Thyroid gland (tissue), 4 donors: Measurements from ENCODE around the gene TSPAN9. TPM values are rescaled to one million over a fixed set of nuclear protein-coding genes. Genes with fewer than 3 reads are reported as not detected.
A peak's percentile ranks its signal among the peaks of the same experiment; 100 is the strongest.

Experiments
- DNase-seq, 2 donors: peaks; one replicate each; pipeline ENCODE4 v3.0.0-alpha.2; 2019
- H3K27ac ChIP-seq, 3 donors: fragments of 200-600 bp; sonication (generic); 1 replicate in 2 of 3; 2 replicates in 1 of 3; pipeline ENCODE4 v1.5.1; 2016 to 2019; ENCODE audit warnings: mild to moderate bottlenecking in 1 of 3, moderate library complexity in 1 of 3
- H3K27me3 ChIP-seq: fragments of 200-600 bp; sonication (generic); one replicate; pipeline ENCODE4 v1.5.1; 2019
- H3K36me3 ChIP-seq, 2 donors: fragments of 200-600 bp; sonication (generic); one replicate each; pipeline ENCODE4 v1.5.1; 2016 to 2019
- H3K4me1 ChIP-seq, 2 donors: fragments of 200-600 bp; sonication (generic); one replicate each; pipeline ENCODE4 v1.5.1; 2017 to 2019
- H3K4me3 ChIP-seq, 3 donors: fragments of 200-600 bp; sonication (generic); replicated peaks in 1 of 3; 1 replicate in 2 of 3; 2 replicates in 1 of 3; pipeline ENCODE4 v1.5.1; 2016; ENCODE audit warnings: mild to moderate bottlenecking in 1 of 3
- H3K9me3 ChIP-seq: fragments of 200-600 bp; sonication (generic); one replicate; pipeline ENCODE4 v1.5.1; 2017
- POLR2A ChIP-seq, 2 donors: fragments of 450-650 bp; IDR thresholded peaks; one replicate each; pipeline ENCODE4 v1.6.1; 2017; ENCODE audit warnings: antibody characterized with exemption in 2 of 2, mild to moderate bottlenecking in 2 of 2, moderate library complexity in 1 of 2
- WGBS, 2 donors: methylation state at CpG; one replicate each; pipeline ENCODE4 v1.1.5; 2017; 5-methylcytosine and 5-hydroxymethylcytosine counted together
- intact Hi-C: fragments of 100-400 bp; cut with DNase I; formaldehyde crosslinking; loops from one replicate; pipeline ENCODE4 v1.15.1; 2023
- total RNA-seq, 4 donors: library from RNA; depleted of rRNA; stranded (reverse); fragments of >200 nt; gene quantifications; one replicate each; pipeline ENCODE4 v1.2.3, GENCODE V29; 2016
- TF ChIP-seq, protein P1 (sequence below), 6 experiments: fragments of 200-600 bp in 3 of 6; fragments of 450-650 bp in 3 of 6; sonication (generic) in 3 of 6; IDR thresholded peaks; one replicate each; pipeline ENCODE4 v1.5.1; 2016 to 2019; ENCODE audit warnings: antibody characterized with exemption in 6 of 6, mild to moderate bottlenecking in 2 of 6, inconsistent platforms in 1 of 6, moderate library complexity in 1 of 6

The TSPAN9 gene
- total RNA-seq, 4 donors from 2014 or later, result 26.9 to 47.5 (median 33.2) TPM

- peaks cover 19 to 32% of the 10 kb centered on the region in 2 donors for H3K4me1 ChIP-seq
These were observed 142.1 kb downstream of the TSPAN9 start for GRCh38 chr12:3219233-3219632.

GRCh38 chr12:3220382-3221321 lies 143.5 kb downstream of the TSPAN9 start:
- Histone ChIP-seq H3K27me3 (no peaks in the 10 kb centered on the region), H3K9me3 (no peaks in the 10 kb centered on the region), H3K27ac (no peak overlapping the region), H3K4me3 (no peak overlapping the region), H3K36me3 (no peaks in the 10 kb centered on the region), H3K4me1 (peaks cover 13 to 19% of the 10 kb centered on the region in 2 donors)
- 88 to 90% methylated on average over 20 to 21 of the region's 21 CpGs for WGBS, 2 donors
- no peak for DNase-seq
- intact Hi-C loops, result no loop called here
- no peak for TF ChIP-seq POLR2A (IDR thresholded peaks at IDR 0.05)
- TF ChIP-seq, protein P1, sequence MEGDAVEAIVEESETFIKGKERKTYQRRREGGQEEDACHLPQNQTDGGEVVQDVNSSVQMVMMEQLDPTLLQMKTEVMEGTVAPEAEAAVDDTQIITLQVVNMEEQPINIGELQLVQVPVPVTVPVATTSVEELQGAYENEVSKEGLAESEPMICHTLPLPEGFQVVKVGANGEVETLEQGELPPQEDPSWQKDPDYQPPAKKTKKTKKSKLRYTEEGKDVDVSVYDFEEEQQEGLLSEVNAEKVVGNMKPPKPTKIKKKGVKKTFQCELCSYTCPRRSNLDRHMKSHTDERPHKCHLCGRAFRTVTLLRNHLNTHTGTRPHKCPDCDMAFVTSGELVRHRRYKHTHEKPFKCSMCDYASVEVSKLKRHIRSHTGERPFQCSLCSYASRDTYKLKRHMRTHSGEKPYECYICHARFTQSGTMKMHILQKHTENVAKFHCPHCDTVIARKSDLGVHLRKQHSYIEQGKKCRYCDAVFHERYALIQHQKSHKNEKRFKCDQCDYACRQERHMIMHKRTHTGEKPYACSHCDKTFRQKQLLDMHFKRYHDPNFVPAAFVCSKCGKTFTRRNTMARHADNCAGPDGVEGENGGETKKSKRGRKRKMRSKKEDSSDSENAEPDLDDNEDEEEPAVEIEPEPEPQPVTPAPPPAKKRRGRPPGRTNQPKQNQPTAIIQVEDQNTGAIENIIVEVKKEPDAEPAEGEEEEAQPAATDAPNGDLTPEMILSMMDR (IDR thresholded peaks at IDR 0.05), result no peak

More at GRCh38 chr12:3219233-3219632, 142.1 kb downstream of the TSPAN9 start:
- no peak overlapping the region for H3K4me3 ChIP-seq
- TF ChIP-seq POLR2A (IDR thresholded peaks at IDR 0.05), result no peak
- TF ChIP-seq, protein P1 (IDR thresholded peaks at IDR 0.05), result no peak
- H3K27ac ChIP-seq, result peak overlapping the region in 1 of 3 donors; percentile 63
- WGBS, 2 donors, result 53 to 62% methylated on average over 8 of the region's 8 CpGs
- DNase-seq, result no peak
- H3K36me3 ChIP-seq, result no peaks in the 10 kb centered on the region
- H3K27me3 ChIP-seq, result no peaks in the 10 kb centered on the region
- intact Hi-C loops, result no loop called here
- H3K9me3 ChIP-seq, result no peaks in the 10 kb centered on the region

- H3K4me3 ChIP-seq, result no peak overlapping the region
- H3K4me1 ChIP-seq, result peaks cover 13 to 19% of the 10 kb centered on the region in 2 donors
- no peaks in the 10 kb centered on the region for H3K27me3 ChIP-seq
- no peak for TF ChIP-seq POLR2A (IDR thresholded peaks at IDR 0.05)
- TF ChIP-seq, protein P1 (IDR thresholded peaks at IDR 0.05), result no peak
- intact Hi-C loops, result no loop called here
- no peak for DNase-seq
- H3K9me3 ChIP-seq, result no peaks in the 10 kb centered on the region
- H3K27ac ChIP-seq, result no peak overlapping the region
- WGBS, 2 donors, result 99 to 100% methylated on average over 3 to 6 of the region's 6 CpGs
- H3K36me3 ChIP-seq, result no peaks in the 10 kb centered on the region
These were observed 145.1 kb downstream of the TSPAN9 start for GRCh38 chr12:3222306-3222705.

GRCh38 chr12:3222979-3223378 lies 145.8 kb downstream of the TSPAN9 start:
- H3K27ac ChIP-seq, result no peak overlapping the region
- H3K4me1 ChIP-seq, result peaks cover 13 to 15% of the 10 kb centered on the region in 2 donors
- DNase-seq, result no peak
- no peaks in the 10 kb centered on the region for H3K36me3 ChIP-seq
- 88 to 91% methylated on average over 15 of the region's 15 CpGs for WGBS, 2 donors
- H3K9me3 ChIP-seq, result no peaks in the 10 kb centered on the region
- H3K4me3 ChIP-seq, result no peak overlapping the region
- no peak for TF ChIP-seq POLR2A (IDR thresholded peaks at IDR 0.05)
- no peaks in the 10 kb centered on the region for H3K27me3 ChIP-seq
- intact Hi-C loops, result no loop called here

DNA sequence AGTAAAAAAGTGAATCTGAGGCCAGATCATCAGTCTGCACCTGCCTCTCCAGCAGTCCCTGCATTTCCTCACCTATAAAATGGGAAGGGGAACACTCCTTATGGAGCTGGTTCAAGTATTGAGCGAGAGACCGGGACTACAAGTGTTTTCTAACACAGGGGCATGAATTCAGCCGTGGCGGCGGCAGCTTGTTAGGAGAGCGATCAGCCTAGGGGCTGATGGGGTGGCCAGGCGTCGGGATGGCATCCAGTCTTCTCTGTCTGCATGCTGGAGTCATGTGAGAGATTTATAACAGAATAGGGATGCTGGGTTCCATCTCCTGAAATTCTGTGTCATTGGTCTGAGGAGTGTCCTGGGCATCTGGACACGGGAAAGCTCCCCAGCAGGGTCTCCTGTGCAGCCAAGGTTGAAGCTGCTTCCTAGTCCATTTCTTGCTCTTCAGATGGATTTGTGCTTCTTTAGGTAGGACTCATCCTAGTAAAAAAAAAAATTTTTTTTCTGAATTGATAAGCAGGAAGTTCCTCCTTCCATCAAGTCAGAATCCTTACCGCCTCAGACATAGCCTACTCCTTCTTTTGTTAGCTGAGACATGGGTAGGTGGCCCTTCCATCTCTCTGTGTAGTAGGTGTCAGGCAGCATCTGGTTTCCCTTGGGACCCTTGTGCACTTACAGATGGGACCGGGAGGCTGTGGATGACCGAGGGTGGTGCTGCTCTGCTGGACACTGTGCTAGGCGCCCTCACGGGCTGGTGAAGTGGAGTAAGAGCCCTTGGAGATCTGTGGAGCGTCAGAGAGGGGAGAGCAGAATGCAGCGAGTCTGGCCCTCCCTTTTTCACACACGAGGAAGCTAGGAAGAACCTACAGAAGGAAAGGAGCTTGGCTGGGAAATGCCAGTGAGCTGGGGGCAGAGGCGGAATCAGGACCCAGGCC lies 146.7 kb downstream of the TSPAN9 start:
- Histone ChIP-seq H3K4me1 (peaks cover 7% of the 10 kb centered on the region in 2 donors), H3K36me3 (no peaks in the 10 kb centered on the region), H3K4me3 (no peak overlapping the region), H3K27me3 (no peaks in the 10 kb centered on the region), H3K9me3 (no peaks in the 10 kb centered on the region), H3K27ac (no peak overlapping the region)
- no peak for DNase-seq
- intact Hi-C loops, result no loop called here
- no peak for TF ChIP-seq POLR2A (IDR thresholded peaks at IDR 0.05)
- TF ChIP-seq, protein P1 (IDR thresholded peaks at IDR 0.05), result no peak
- 66 to 76% methylated on average over 18 of the region's 18 CpGs for WGBS, 2 donors
